ENCODE data around the gene AASDH. TPM values are rescaled to one million over a fixed set of nuclear protein-coding genes. Genes with fewer than 3 reads are reported as not detected.

The AASDH gene
- total and polyA plus RNA-seq, 2 of the 4 experiments (the other 2 are of a cell fraction): 4.7 to 12.0 TPM

GRCh38 chr4:56317749-56318148 is 69.5 kb downstream of the AASDH start:
- no peaks in the 10 kb centered on the region for H3K36me3 ChIP-seq (ENCODE audit: control insufficient read depth, insufficient read depth, low read length)
- intact Hi-C loops (cut with micrococcal nuclease) (no loop called here), dilution Hi-C loops (cut with HindIII; ENCODE audit: low sequenced_read_pairs, unreplicated experiment) (no loop called here), in situ Hi-C loops (cut with MboI; ENCODE audit: low sequenced_read_pairs) (loop anchor here (25.0 kb wide), 1 partner anchor 520 kb away; no protein-coding TSS in a partner anchor)
- H2BK20ac ChIP-seq (ENCODE audit: low read depth, low read length): no peak overlapping the region
- no peak overlapping the region for H3K14ac ChIP-seq (replicated peaks; ENCODE audit: low read depth, low read length)
- no TSS peak for BruUV-seq (replicated peaks)
- no peak overlapping the region for H3K4ac ChIP-seq (ENCODE audit: low read depth, low read length)
- no peak overlapping the region for H4K8ac ChIP-seq (ENCODE audit: low read depth in 2 of 2, low read length in 2 of 2)
- CTCF ChIA-PET: interaction anchor here (0.6 kb wide), 1 partner anchor 10 kb away, joined by 4 read pairs; no protein-coding TSS in a partner anchor
- no peaks in the 10 kb centered on the region for H3K9me1 ChIP-seq (ENCODE audit: insufficient read depth, low read length)
- H4K20me1 ChIP-seq (ENCODE audit: insufficient read depth, low read length): no peaks in the 10 kb centered on the region
- H3K23ac ChIP-seq (ENCODE audit: low read depth, low read length): no peak overlapping the region
- H3K56ac ChIP-seq (ENCODE audit: extremely low read depth, insufficient read depth, low read length): no peak overlapping the region
- TF ChIP-seq MAZ (IDR thresholded peaks at IDR 0.05; ENCODE audit: borderline replicate concordance, low read depth, low read length): no peak
- TF ChIP-seq BHLHE40 (IDR thresholded peaks at IDR 0.05; ENCODE audit: low read depth, low read length): no peak
- no peak for TF ChIP-seq POLR2A (IDR thresholded peaks at IDR 0.05; ENCODE audit: low read depth, low read length)
- no peak overlapping the region for H2BK15ac ChIP-seq (ENCODE audit: low read depth, low read length)
- H2AFZ ChIP-seq (replicated peaks; ENCODE audit: low read length, poor library complexity): no peak overlapping the region
- H4K91ac ChIP-seq (ENCODE audit: insufficient read depth, low read depth, low read length): no peak overlapping the region
- no peak overlapping the region for H3K4me2 ChIP-seq (ENCODE audit: low read depth, low read length)
- H2AK9ac ChIP-seq (replicated peaks; ENCODE audit: low read depth, low read length, poor library complexity): no peak overlapping the region
- H3K79me1 ChIP-seq (ENCODE audit: low read depth in 1 of 2, low read length in 2 of 2): no peaks in the 10 kb centered on the region
- H3K27ac ChIP-seq (ENCODE audit: insufficient read depth, low read length): no peak overlapping the region
- no peak overlapping the region for H4K5ac ChIP-seq (ENCODE audit: low read depth, low read length)
- H3K9ac ChIP-seq (ENCODE audit: low read depth, low read length): no peak overlapping the region
- no peak overlapping the region for H2BK5ac ChIP-seq (ENCODE audit: low read depth, low read length, poor library complexity, severe bottlenecking)
- no peak overlapping the region for H2AK5ac ChIP-seq (ENCODE audit: low read depth, low read length)
- no peak overlapping the region for H3K4me3 ChIP-seq (ENCODE audit: insufficient read depth, low read depth, low read length)
- DNase-seq (no peak), ATAC-seq (ENCODE audit: low read depth) (no peak)
- H3K4me1 ChIP-seq (ENCODE audit: control insufficient read depth, insufficient read depth, low read length): peaks cover 6% of the 10 kb centered on the region; the same call in 1 of the 2 replicates
- no peaks in the 10 kb centered on the region for H3K27me3 ChIP-seq (ENCODE audit: control insufficient read depth, insufficient read depth, low read length)
- H2BK120ac ChIP-seq (ENCODE audit: low read depth, low read length): no peak overlapping the region
- no peak overlapping the region for H3K18ac ChIP-seq (ENCODE audit: low read depth, low read length)
- H3K9me3 ChIP-seq (ENCODE audit: control insufficient read depth, insufficient read depth, low read length): no peaks in the 10 kb centered on the region
- POLR2A ChIA-PET (ENCODE audit: unreplicated experiment): no interaction called here

All from IMR-90 (cell line).